Measurements from ENCODE around the gene PVALB.
"Not testable (repeated sequence)": the region's sequence is repeated elsewhere in the genome, so short reads cannot be mapped to it uniquely, and the experiment has no call there.

The PVALB gene

GRCh38 chr22:36754881-36755280 is 62.0 kb downstream of the PVALB start:
- not testable (repeated sequence) for DNase-seq

DNA sequence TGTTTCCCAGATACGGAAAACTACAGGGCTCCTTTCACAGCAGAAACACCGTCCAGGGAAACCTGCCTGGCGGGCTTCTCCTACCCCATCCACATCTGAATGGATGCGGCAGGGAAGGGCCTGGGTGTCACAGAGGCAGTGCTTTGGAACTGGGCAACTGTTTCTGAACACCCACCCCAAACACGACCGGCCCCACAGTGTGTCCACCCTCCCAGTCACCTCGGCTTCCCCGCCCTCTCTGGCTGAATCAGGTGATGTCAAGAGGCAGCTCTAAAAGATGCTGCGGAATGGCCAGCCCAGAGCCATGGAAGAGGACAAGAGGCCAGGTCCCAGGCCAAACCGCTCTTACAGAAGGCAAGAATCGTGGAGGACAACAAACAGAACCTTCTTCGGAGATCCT is 62.9 kb downstream of the PVALB start:
- DNase-seq = no peak

- no peak for DNase-seq
Measured at GRCh38 chr22:36753120-36753802, 63.6 kb downstream of the PVALB start.
